GM12878 (cell line): ENCODE results near the gene LIMS3.
"Not testable (repeated sequence)": the region's sequence is repeated elsewhere in the genome, so short reads cannot be mapped to it uniquely, and the experiment has no call there.

ENCODE experiments used
- BACH1 ChIP-seq: fragments of 450-650 bp; IDR thresholded peaks from 2 replicates; pipeline ENCODE4 v1.6.1; 2017; ENCODE audit warnings: mild to moderate bottlenecking, borderline replicate concordance
- CBX5 ChIP-seq: sonication (generic); IDR thresholded peaks from 2 replicates; pipeline ENCODE4 v1.6.1; 2016; ENCODE audit warnings: low read depth, moderate library complexity, mild to moderate bottlenecking, inconsistent platforms
- CHD1 ChIP-seq: IDR thresholded peaks from 2 replicates; pipeline ENCODE4 v1.6.1; 2012; ENCODE audit warnings: low read depth, low read length, improper control_type of control experiment
- GABPA ChIP-seq: IDR thresholded peaks from 2 replicates; pipeline ENCODE4 v1.6.1; 2014; ENCODE audit warnings: antibody characterized with exemption, low read depth, mild to moderate bottlenecking, inconsistent platforms
- KDM1A ChIP-seq: fragments of 200-600 bp; sonication (generic); IDR thresholded peaks from 2 replicates; pipeline ENCODE4 v1.6.1; 2016; ENCODE audit warnings: borderline replicate concordance
- NR2C2 ChIP-seq: IDR thresholded peaks from 2 replicates; pipeline ENCODE4 v1.6.1; 2011; ENCODE audit warnings: borderline replicate concordance, low read depth; ENCODE audit not compliant: control insufficient read depth, insufficient read length
- POLR2A ChIP-seq: IDR thresholded peaks from 2 replicates; pipeline ENCODE4 v1.6.1; 2011; ENCODE audit warnings: low read depth, mild to moderate bottlenecking, low read length
- POLR2AphosphoS5 ChIP-seq: IDR thresholded peaks from 2 replicates; pipeline ENCODE4 v1.6.1; 2011; ENCODE audit warnings: mild to moderate bottlenecking, low read length, inconsistent platforms
- RCOR1 ChIP-seq: conservative IDR thresholded peaks from 2 replicates; pipeline ENCODE4 v1.6.1; 2012; ENCODE audit warnings: low read depth, low read length, improper control_type of control experiment
- STAT1 ChIP-seq: fragments of 450-650 bp; conservative IDR thresholded peaks from 2 replicates; pipeline ENCODE4 v1.6.1; 2014; ENCODE audit warnings: antibody characterized with exemption, mild to moderate bottlenecking
- TCF7 ChIP-seq: IDR thresholded peaks from 2 replicates; pipeline ENCODE4 v1.6.1; 2014; ENCODE audit warnings: antibody characterized with exemption, borderline replicate concordance
- TF ChIP-seq, protein P1 (sequence below), 3 experiments: IDR thresholded peaks in 2 of 3; conservative IDR thresholded peaks in 1 of 3; 2 replicates each; pipeline ENCODE4 v1.5.1; 2011; ENCODE audit warnings: low read depth in 3 of 3, low read length in 3 of 3, mild to moderate bottlenecking in 3 of 3, control low read depth in 2 of 3, moderate library complexity in 2 of 3, inconsistent platforms in 1 of 3, mixed read lengths in 1 of 3; ENCODE audit not compliant: control insufficient read depth in 2 of 3, insufficient read depth in 1 of 3; ENCODE audit errors: extremely low read depth in 1 of 3
- TF ChIP-seq, protein P2 (sequence below): fragments of 450-650 bp; IDR thresholded peaks from 2 replicates; pipeline ENCODE4 v1.6.1; 2016; ENCODE audit warnings: mild to moderate bottlenecking, moderate library complexity, borderline replicate concordance

DNA sequence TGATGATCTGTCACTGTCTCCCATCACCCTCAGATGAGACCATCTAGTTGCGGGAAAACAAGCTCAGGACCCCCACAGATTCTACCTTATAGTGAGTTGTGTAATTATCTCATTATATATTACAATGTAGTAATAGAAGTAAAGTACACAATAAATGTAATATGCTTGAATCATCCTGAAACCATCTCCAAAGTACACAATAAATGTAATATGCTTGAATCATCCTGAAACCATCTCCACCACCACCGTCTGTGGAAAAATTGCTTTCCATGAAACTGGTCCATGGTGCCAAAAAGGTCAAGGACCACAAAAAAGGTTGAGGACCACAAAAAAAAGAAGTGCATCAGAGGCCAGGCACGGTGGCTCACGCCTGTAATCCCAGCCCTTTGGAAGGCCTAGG lies 29.3 kb downstream of the LIMS3 start:
- not testable (repeated sequence) for TF ChIP-seq NR2C2, POLR2AphosphoS5, POLR2A, CHD1, BACH1, KDM1A, RCOR1, GABPA, CBX5, TCF7, STAT1
- TF ChIP-seq, protein P1, sequence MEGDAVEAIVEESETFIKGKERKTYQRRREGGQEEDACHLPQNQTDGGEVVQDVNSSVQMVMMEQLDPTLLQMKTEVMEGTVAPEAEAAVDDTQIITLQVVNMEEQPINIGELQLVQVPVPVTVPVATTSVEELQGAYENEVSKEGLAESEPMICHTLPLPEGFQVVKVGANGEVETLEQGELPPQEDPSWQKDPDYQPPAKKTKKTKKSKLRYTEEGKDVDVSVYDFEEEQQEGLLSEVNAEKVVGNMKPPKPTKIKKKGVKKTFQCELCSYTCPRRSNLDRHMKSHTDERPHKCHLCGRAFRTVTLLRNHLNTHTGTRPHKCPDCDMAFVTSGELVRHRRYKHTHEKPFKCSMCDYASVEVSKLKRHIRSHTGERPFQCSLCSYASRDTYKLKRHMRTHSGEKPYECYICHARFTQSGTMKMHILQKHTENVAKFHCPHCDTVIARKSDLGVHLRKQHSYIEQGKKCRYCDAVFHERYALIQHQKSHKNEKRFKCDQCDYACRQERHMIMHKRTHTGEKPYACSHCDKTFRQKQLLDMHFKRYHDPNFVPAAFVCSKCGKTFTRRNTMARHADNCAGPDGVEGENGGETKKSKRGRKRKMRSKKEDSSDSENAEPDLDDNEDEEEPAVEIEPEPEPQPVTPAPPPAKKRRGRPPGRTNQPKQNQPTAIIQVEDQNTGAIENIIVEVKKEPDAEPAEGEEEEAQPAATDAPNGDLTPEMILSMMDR (IDR thresholded peaks at IDR 0.05 in 2 of 3, conservative IDR thresholded peaks at IDR 0.05 in 1 of 3; ENCODE audit: control insufficient read depth in 2 of 3, extremely low read depth in 1 of 3, insufficient read depth in 1 of 3, low read depth in 3 of 3, low read length in 3 of 3): not testable (repeated sequence)
- TF ChIP-seq, protein P2, sequence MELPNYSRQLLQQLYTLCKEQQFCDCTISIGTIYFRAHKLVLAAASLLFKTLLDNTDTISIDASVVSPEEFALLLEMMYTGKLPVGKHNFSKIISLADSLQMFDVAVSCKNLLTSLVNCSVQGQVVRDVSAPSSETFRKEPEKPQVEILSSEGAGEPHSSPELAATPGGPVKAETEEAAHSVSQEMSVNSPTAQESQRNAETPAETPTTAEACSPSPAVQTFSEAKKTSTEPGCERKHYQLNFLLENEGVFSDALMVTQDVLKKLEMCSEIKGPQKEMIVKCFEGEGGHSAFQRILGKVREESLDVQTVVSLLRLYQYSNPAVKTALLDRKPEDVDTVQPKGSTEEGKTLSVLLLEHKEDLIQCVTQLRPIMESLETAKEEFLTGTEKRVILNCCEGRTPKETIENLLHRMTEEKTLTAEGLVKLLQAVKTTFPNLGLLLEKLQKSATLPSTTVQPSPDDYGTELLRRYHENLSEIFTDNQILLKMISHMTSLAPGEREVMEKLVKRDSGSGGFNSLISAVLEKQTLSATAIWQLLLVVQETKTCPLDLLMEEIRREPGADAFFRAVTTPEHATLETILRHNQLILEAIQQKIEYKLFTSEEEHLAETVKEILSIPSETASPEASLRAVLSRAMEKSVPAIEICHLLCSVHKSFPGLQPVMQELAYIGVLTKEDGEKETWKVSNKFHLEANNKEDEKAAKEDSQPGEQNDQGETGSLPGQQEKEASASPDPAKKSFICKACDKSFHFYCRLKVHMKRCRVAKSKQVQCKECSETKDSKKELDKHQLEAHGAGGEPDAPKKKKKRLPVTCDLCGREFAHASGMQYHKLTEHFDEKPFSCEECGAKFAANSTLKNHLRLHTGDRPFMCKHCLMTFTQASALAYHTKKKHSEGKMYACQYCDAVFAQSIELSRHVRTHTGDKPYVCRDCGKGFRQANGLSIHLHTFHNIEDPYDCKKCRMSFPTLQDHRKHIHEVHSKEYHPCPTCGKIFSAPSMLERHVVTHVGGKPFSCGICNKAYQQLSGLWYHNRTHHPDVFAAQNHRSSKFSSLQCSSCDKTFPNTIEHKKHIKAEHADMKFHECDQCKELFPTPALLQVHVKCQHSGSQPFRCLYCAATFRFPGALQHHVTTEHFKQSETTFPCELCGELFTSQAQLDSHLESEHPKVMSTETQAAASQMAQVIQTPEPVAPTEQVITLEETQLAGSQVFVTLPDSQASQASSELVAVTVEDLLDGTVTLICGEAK: not testable (repeated sequence)
